CD4-positive, CD25-positive, alpha-beta regulatory T cell (primary cell): ENCODE results near the gene MKNK1. TPM values are rescaled to one million over a fixed set of nuclear protein-coding genes. Genes with fewer than 3 reads are reported as not detected.

Experiments
- ATAC-seq, 2 donors: fragments of 150-1000 bp; cut with Tn5 transposase; one replicate each; pipeline ENCODE4 v1.10.0; 2021; ENCODE audit warnings: low read depth in 2 of 2, moderate number of reproducible peaks in 2 of 2, moderate library complexity in 1 of 2
- DNase-seq, 3 donors: peaks; one replicate each; pipeline versions ENCODE4 v3.0.0 to v3.0.0-alpha.2; 2012 to 2022; ENCODE audit warnings: mixed read lengths in 1 of 3
- H3K27ac ChIP-seq: one replicate; pipeline ENCODE4 v1.7.0; 2013; ENCODE audit warnings: mild to moderate bottlenecking, low read length; ENCODE audit not compliant: insufficient read depth, poor library complexity, severe bottlenecking
- H3K27me3 ChIP-seq: one replicate; pipeline ENCODE4 v1.7.0; 2013; ENCODE audit warnings: low read length; ENCODE audit not compliant: control insufficient read depth, insufficient read depth
- H3K36me3 ChIP-seq: one replicate; pipeline ENCODE4 v1.7.0; 2013; ENCODE audit warnings: mild to moderate bottlenecking, low read length, moderate library complexity; ENCODE audit not compliant: control insufficient read depth, insufficient read depth
- H3K4me1 ChIP-seq: 2 replicates; pipeline ENCODE4 v1.7.0; 2013; ENCODE audit warnings: mild to moderate bottlenecking, low read length; ENCODE audit not compliant: insufficient read depth, control insufficient read depth, poor library complexity, severe bottlenecking
- H3K4me3 ChIP-seq: one replicate; pipeline ENCODE4 v1.7.0; 2013; ENCODE audit warnings: low read depth, mild to moderate bottlenecking, low read length, moderate library complexity
- H3K9me3 ChIP-seq, 2 experiments: 1 replicate in 1 of 2; 2 replicates in 1 of 2; pipeline ENCODE4 v1.7.0; 2013; ENCODE audit warnings: low read length in 2 of 2, mild to moderate bottlenecking in 1 of 2, moderate library complexity in 1 of 2; ENCODE audit not compliant: control insufficient read depth in 2 of 2
- H3K27ac Mint-ChIP-seq, 3 donors: one replicate each; pipeline ENCODE4 v1.8.0; 2020 to 2022; ENCODE audit warnings: mild to moderate bottlenecking in 3 of 3, mixed read lengths in 3 of 3, moderate library complexity in 2 of 3
- H3K27me3 Mint-ChIP-seq: one replicate; pipeline ENCODE4 v1.8.0; 2022; ENCODE audit warnings: mild to moderate bottlenecking, mixed read lengths
- H3K36me3 Mint-ChIP-seq: one replicate; pipeline ENCODE4 v1.8.0; 2020; ENCODE audit warnings: mixed read lengths
- H3K4me1 Mint-ChIP-seq, 4 donors: one replicate each; pipeline ENCODE4 v1.8.0; 2020 to 2022; ENCODE audit warnings: mixed read lengths in 4 of 4, mild to moderate bottlenecking in 1 of 4
- H3K4me3 Mint-ChIP-seq, 4 donors: one replicate each; pipeline ENCODE4 v1.8.0; 2020 to 2022; ENCODE audit warnings: mild to moderate bottlenecking in 4 of 4, mixed read lengths in 4 of 4, moderate library complexity in 3 of 4
- H3K9me3 Mint-ChIP-seq, 7 donors: one replicate each; pipeline ENCODE4 v1.8.0; 2020 to 2022; ENCODE audit warnings: mixed read lengths in 7 of 7, mild to moderate bottlenecking in 3 of 7, moderate library complexity in 2 of 7
- polyA plus RNA-seq, 4 donors: library from polyadenylated mRNA; unstranded; fragments of 300-500 nt; fragmentation: Illumina TruSeq; gene quantifications; one replicate each; pipeline ENCODE4 v1.2.3, GENCODE V29; 2021
- total RNA-seq: library from RNA; stranded (reverse); gene quantifications from one replicate; pipeline ENCODE4 v1.2.3, GENCODE V29; 2022

The MKNK1 gene
- total and polyA plus RNA-seq, 5 donors from 2014 or later = 15.8 to 45.0 (median 16.8) TPM

GRCh38 chr1:46526691-46527291 lies 77.3 kb downstream of the MKNK1 start:
- H3K27me3 Mint-ChIP-seq = peaks cover 10% of the 10 kb centered on the region
- no peaks in the 10 kb centered on the region for H3K36me3 ChIP-seq
- peaks cover 5% of the 10 kb centered on the region for H3K4me1 ChIP-seq
- peak overlapping the region in 1 of 4 donors; percentile 43 for H3K4me3 Mint-ChIP-seq
- ATAC-seq (no peak), DNase-seq (no peak)
- H3K27ac Mint-ChIP-seq = no peak overlapping the region
- no peak overlapping the region for H3K27ac ChIP-seq
- no peaks in the 10 kb centered on the region for H3K9me3 Mint-ChIP-seq
- no peak overlapping the region for H3K4me3 ChIP-seq
- no peaks in the 10 kb centered on the region for H3K36me3 Mint-ChIP-seq
- peaks cover 10 to 27% (median 18%) of the 10 kb centered on the region in 4 donors for H3K4me1 Mint-ChIP-seq
- H3K9me3 ChIP-seq = no peaks in the 10 kb centered on the region
- H3K27me3 ChIP-seq = no peaks in the 10 kb centered on the region

- Histone ChIP-seq H3K27ac (no peak overlapping the region), H3K4me1 (peaks cover 5% of the 10 kb centered on the region), H3K4me3 (no peak overlapping the region), H3K9me3 (no peaks in the 10 kb centered on the region), H3K36me3 (no peaks in the 10 kb centered on the region), H3K27me3 (no peaks in the 10 kb centered on the region)
- peaks cover 10% of the 10 kb centered on the region for H3K27me3 Mint-ChIP-seq
- H3K27ac Mint-ChIP-seq = no peak overlapping the region
- H3K9me3 Mint-ChIP-seq = no peaks in the 10 kb centered on the region
- H3K4me1 Mint-ChIP-seq = peaks cover 11 to 25% (median 16%) of the 10 kb centered on the region in 4 donors
- H3K36me3 Mint-ChIP-seq = no peaks in the 10 kb centered on the region
- ATAC-seq (no peak), DNase-seq (no peak)
- no peak overlapping the region for H3K4me3 Mint-ChIP-seq
These were observed 77.9 kb downstream of the MKNK1 start for GRCh38 chr1:46526013-46526690.

- Mint-ChIP-seq H3K27me3 (peaks cover 10% of the 10 kb centered on the region), H3K27ac (no peak overlapping the region), H3K4me3 (no peak overlapping the region), H3K36me3 (no peaks in the 10 kb centered on the region), H3K9me3 (no peaks in the 10 kb centered on the region), H3K4me1 (peaks cover 11 to 25% (median 15%) of the 10 kb centered on the region in 4 donors)
- H3K9me3 ChIP-seq = no peaks in the 10 kb centered on the region
- H3K27ac ChIP-seq = no peak overlapping the region
- H3K4me3 ChIP-seq = no peak overlapping the region
- H3K36me3 ChIP-seq = no peaks in the 10 kb centered on the region
- ATAC-seq (no peak), DNase-seq (no peak)
- H3K4me1 ChIP-seq = peaks cover 5% of the 10 kb centered on the region
- no peaks in the 10 kb centered on the region for H3K27me3 ChIP-seq
These were observed 78.7 kb downstream of the MKNK1 start for GRCh38 chr1:46525253-46525983.

GRCh38 chr1:46524843-46525242 lies 79.2 kb downstream of the MKNK1 start:
- no peaks in the 10 kb centered on the region for H3K27me3 ChIP-seq
- no peaks in the 10 kb centered on the region for H3K36me3 ChIP-seq
- no peaks in the 10 kb centered on the region for H3K36me3 Mint-ChIP-seq
- DNase-seq (no peak), ATAC-seq (no peak)
- peaks cover 10% of the 10 kb centered on the region for H3K27me3 Mint-ChIP-seq
- H3K27ac Mint-ChIP-seq = no peak overlapping the region
- H3K4me1 Mint-ChIP-seq = peaks cover 11 to 25% (median 15%) of the 10 kb centered on the region in 4 donors
- no peak overlapping the region for H3K4me3 ChIP-seq
- no peaks in the 10 kb centered on the region for H3K9me3 ChIP-seq
- no peak overlapping the region for H3K4me3 Mint-ChIP-seq
- no peaks in the 10 kb centered on the region for H3K9me3 Mint-ChIP-seq
- H3K4me1 ChIP-seq = peaks cover 5% of the 10 kb centered on the region
- no peak overlapping the region for H3K27ac ChIP-seq

- Histone ChIP-seq H3K4me3 (no peak overlapping the region), H3K4me1 (peaks cover 5% of the 10 kb centered on the region), H3K27me3 (no peaks in the 10 kb centered on the region), H3K9me3 (no peaks in the 10 kb centered on the region), H3K36me3 (no peaks in the 10 kb centered on the region), H3K27ac (no peak overlapping the region)
- peaks cover 5 to 19% (median 11%) of the 10 kb centered on the region in 4 donors for H3K4me1 Mint-ChIP-seq
- H3K27ac Mint-ChIP-seq = no peak overlapping the region
- ATAC-seq (no peak), DNase-seq (no peak)
- H3K9me3 Mint-ChIP-seq = no peaks in the 10 kb centered on the region
- no peaks in the 10 kb centered on the region for H3K36me3 Mint-ChIP-seq
- H3K27me3 Mint-ChIP-seq = peaks cover 10% of the 10 kb centered on the region
- H3K4me3 Mint-ChIP-seq = no peak overlapping the region
These were observed 80.3 kb downstream of the MKNK1 start for GRCh38 chr1:46523496-46524353.

- H3K27me3 ChIP-seq = no peaks in the 10 kb centered on the region
- Mint-ChIP-seq H3K4me3 (peak overlapping the region in 1 of 4 donors; percentile 52), H3K4me1 (peaks cover 2 to 11% (median 9%) of the 10 kb centered on the region in 4 donors), H3K27me3 (peaks cover 16% of the 10 kb centered on the region), H3K9me3 (no peaks in the 10 kb centered on the region), H3K27ac (no peak overlapping the region), H3K36me3 (no peaks in the 10 kb centered on the region)
- H3K4me3 ChIP-seq = no peak overlapping the region
- no peaks in the 10 kb centered on the region for H3K4me1 ChIP-seq
- H3K27ac ChIP-seq = no peak overlapping the region
- DNase-seq (no peak), ATAC-seq (no peak)
- no peaks in the 10 kb centered on the region for H3K9me3 ChIP-seq
- no peaks in the 10 kb centered on the region for H3K36me3 ChIP-seq
These were observed 81.1 kb downstream of the MKNK1 start for GRCh38 chr1:46522969-46523320.

GRCh38 chr1:46522184-46522968 lies 81.7 kb downstream of the MKNK1 start:
- Mint-ChIP-seq H3K27ac (peak overlapping the region in 1 of 3 donors; percentile 20), H3K9me3 (no peaks in the 10 kb centered on the region), H3K36me3 (no peaks in the 10 kb centered on the region), H3K4me1 (peaks cover 2 to 9% (median 8%) of the 10 kb centered on the region in 4 donors), H3K4me3 (peak overlapping the region in 1 of 4 donors; percentile 52), H3K27me3 (peaks cover 21% of the 10 kb centered on the region)
- no peak overlapping the region for H3K27ac ChIP-seq
- peak in 1 of 3 donors; percentile 42 for DNase-seq
- H3K36me3 ChIP-seq = no peaks in the 10 kb centered on the region
- H3K4me3 ChIP-seq = no peak overlapping the region
- no peaks in the 10 kb centered on the region for H3K4me1 ChIP-seq
- no peaks in the 10 kb centered on the region for H3K27me3 ChIP-seq
- no peaks in the 10 kb centered on the region for H3K9me3 ChIP-seq
- ATAC-seq = peak in 1 of 2 donors; percentile 35
